HG03045 (cell line): ENCODE measurements around the gene GCKR.
"Not testable (repeated sequence)": the region's sequence is repeated elsewhere in the genome, so short reads cannot be mapped to it uniquely, and the experiment has no call there.

ENCODE experiments used
- ATAC-seq: cut with Tn5 transposase; IDR thresholded peaks from one replicate; pipeline ENCODE4 v1.9.1; 2021; ENCODE audit warnings: mild to moderate bottlenecking, moderate library complexity; ENCODE audit not compliant: unreplicated experiment

GCKR gene

GRCh38 chr2:27506587-27506986 is 9.9 kb downstream of the GCKR start:
- no peak for ATAC-seq

DNA sequence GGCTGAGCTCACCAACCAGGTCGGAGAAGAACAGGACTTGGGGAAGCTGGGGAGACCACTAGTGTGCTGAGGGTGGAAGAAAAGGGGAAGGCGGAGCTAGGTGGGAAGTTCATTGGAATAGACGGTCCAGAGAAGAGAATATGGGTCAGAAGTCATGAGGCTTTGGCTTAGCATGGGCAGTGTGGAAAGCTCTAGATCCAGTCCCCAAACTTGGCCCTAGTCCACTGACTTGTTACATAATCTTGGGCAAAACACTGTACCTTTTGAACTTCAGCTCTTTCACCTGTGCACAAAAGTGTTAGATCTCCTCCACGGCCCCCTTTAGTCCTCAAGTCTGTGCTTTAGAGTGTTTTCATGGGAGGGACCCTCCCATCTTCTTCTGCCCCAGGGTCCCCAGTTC is 10.7 kb downstream of the GCKR start:
- ATAC-seq, result no peak

GRCh38 chr2:27509326-27509725 is 12.7 kb downstream of the GCKR start:
- no peak for ATAC-seq

GRCh38 chr2:27518113-27518781 is 21.6 kb downstream of the GCKR start:
- no peak for ATAC-seq

DNA sequence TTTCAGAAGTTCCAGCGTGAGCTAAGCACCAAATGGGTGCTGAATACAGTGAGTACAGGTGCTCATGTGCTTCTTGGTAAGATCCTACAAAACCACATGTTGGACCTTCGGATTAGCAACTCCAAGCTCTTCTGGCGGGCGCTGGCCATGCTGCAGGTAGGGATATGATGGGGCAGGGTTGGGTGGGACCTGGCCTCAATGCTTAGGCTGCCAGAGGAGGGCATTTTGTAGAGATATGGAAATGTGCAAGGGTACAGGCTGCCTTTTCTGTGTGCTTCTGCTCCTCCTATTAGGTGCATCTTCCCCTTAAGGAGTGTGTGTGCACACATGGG is 22.1 kb downstream of the GCKR start:
- ATAC-seq, result no peak

DNA sequence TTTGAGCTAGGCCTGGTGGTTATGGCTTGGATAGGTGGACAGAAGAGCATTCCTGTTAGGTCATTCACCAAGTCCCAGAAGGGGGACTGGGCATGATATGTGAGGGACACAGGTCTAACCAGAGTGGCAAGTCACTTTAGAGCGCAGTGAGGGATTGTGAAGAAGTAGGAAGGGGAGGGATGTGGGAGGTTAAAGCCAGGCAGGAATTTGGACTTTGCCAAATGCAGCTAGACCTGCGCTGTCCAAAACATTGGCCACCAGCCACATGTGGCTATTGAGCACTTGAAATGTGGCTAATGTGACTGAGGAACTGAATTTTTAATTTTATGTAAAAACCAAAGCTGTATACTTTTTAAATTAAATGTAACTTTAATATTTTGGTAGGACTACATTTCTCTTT is 23.7 kb downstream of the GCKR start:
- no peak for ATAC-seq

GRCh38 chr2:27522400-27522945 is 25.8 kb downstream of the GCKR start:
- no peak for ATAC-seq

GRCh38 chr2:27527182-27527581 is 30.5 kb downstream of the GCKR start:
- no peak for ATAC-seq

- ATAC-seq, result no peak
These were observed 35.3 kb downstream of the GCKR start for GRCh38 chr2:27531983-27532382.

DNA sequence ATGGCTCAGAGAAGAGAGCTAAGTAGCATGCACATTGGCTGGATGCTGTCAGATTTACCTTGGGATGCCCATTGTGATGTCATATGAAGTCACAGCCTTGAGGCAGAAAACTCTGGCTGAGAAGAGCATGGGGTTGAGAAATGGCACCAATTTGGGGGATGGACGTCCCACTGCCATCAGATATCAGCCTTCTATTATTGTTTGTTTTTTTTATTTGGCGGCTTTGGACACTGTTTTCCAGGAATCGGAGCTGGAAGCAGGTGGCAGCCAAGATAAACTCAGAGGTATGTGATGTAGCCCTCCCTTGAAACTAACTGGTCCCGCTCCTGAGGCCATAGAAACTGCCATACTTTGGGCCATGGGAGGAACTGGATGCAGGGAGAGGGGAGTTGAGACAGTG is 40.6 kb downstream of the GCKR start:
- ATAC-seq, result no peak

- not testable (repeated sequence) for ATAC-seq
These were observed 42.3 kb downstream of the GCKR start for GRCh38 chr2:27538839-27539450.

DNA sequence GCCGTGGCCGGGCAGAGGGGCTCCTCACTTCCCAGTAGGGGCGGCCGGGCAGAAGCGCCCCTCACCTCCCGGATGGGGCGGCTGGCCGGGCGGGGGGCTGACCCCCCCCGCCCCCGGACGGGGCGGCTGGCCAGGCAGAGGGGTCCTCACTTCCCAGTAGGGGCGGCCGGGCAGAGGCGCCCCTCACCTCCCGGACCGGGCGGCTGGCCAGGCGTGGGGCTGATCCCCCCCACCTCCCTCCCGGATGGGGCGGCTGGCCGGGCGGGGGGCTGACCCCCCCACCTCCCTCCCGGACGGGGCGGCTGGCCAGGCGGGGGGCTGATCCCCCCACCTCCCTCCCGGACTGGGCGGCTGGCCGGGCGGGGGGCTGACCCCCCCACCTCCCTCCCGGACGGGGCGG is 43.0 kb downstream of the GCKR start:
- not testable (repeated sequence) for ATAC-seq

DNA sequence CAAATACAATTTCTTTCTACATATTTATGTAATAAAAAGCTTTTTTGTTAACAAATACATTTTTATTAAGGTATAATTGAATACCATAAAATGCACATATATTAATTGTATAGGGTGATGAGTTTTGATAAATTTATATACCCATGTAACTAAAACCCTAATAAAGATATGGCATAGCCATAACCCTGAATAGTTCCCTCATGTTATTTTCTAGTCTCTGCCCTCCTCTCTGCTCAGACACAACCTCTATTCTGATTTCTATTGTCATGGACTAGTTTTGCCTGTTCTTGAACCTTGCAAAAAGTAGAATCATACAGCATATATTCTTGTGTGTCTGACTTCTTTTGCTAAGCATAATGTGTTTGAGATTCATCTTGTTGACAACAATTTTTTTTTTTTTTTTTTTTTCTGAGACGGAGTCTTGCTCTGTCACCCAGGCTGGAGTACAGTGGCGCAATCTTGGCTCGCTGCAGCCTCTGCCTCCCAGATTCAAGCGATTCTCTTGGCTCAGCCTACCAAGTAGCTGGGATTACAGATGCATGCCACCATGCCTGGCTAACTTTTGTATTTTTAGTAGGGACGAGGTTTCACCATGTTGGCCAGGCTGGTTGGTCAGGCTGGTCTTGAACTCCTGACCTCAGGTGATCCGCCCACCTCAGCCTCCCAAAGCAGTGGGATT is 47.6 kb downstream of the GCKR start:
- no peak for ATAC-seq

DNA sequence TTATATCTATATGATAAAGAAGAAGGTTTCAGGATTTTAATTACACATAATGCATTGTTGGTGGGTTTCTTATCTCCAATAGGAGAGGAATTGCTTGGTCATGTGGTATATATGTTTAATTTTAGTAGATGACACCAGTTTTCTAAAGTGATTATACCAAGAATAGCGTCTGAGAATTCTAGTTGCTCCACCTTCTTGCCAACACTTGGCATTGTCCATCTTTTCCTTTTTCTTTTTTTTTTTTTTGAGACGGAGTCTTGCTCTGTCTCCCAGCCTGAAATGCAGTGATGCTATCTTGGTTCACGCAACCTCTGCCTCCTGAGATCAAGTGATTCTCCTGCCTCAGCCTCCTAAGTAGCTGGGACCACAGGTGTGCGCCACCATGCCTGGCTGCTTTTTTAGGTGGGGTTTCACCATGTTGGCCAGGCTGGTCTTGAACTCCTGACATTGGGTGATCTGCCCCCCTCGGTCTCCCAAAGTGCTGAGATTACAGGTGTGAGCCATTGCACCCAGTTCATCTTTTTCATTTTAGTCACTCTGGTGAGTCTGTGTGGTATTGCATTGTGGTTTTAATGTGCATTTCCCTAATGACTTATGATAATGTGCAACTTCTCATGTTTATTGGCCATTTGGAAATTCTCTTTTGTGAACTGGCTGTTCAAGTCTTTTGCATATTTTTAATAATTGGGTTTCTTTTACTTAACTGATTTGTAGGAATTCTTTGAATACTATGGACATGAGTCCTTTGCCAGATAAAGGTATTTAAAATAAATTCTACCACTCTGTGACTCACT is 48.9 kb downstream of the GCKR start:
- ATAC-seq, result no peak

DNA sequence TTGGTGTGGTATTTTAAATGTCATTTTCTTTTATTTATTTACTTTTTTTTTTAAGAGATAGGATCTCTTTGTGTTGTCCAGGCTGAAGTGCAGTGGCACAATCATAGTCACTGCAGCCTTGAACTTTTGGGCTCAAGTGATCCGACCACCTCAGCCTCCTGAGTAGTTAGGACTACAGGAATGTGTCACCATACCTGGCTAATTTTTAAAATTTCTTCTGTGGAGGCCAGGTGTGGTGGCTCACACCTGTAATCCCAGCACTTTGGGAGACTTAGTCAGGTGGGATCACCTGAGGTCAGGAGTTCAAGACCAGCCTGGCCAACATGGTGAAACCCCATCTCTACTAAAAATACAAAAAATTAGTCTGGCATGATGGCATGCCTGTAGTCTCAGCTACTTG is 52.7 kb downstream of the GCKR start:
- no peak for ATAC-seq

DNA sequence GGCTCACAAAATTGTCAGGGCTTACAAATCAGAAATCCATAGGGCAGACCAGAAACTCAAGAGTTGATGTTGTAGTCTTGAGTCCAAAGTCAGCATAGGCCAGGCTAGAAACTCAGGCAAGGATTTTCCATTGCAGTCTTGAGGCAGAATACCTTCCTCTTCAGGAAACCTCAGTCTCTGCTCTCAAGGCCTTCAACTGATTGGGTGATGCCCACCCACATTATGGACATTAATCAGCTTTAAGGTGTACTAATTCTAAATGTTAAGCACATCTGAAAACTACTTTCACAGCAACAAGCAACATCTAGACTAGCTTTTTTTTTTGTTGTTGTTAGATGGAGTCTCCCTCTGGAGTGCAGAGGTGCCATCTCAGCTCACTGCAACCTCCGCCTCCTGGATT is 54.9 kb downstream of the GCKR start:
- no peak for ATAC-seq

DNA sequence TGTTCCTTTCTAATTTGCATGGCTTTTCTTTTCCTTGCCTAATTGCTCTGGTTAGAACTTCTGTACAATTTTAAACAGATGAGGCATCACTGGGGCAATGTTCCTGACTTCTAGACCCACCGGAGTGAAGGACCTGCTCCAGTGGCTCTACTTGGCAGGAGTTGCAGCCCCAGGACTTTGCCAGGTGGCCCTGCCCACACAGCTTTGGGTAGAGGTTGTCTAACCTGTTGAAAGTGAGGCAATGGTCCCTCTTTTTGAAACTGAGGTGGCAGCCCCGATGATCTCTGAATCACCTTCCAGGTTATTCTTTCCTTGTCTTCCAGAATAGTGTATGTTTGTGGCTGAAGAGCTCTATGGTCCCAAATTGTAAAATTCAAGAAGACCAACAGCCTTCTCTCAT is 56.3 kb downstream of the GCKR start:
- no peak for ATAC-seq

DNA sequence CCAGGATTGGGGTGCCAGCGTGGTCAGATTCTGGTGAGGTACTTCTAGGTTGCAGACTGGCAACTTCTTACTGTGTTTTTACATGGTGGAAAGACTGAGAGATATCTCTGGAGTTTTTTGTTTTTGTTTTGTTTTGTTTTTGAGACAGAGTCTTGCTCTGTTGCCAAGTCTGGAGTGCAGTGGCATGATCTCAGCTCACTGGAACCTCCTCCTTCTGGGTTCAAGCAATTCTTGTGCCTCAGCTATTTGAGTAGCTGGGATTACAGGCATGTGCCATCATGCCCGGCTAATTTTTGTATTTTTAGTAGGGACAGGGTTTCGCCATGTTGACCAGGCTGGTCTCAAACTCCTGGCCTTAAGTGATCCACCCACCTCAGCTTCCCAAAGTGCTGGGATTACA is 57.8 kb downstream of the GCKR start:
- ATAC-seq, result not testable (repeated sequence)

GRCh38 chr2:27559228-27559627 is 62.6 kb downstream of the GCKR start:
- ATAC-seq, result no peak

DNA sequence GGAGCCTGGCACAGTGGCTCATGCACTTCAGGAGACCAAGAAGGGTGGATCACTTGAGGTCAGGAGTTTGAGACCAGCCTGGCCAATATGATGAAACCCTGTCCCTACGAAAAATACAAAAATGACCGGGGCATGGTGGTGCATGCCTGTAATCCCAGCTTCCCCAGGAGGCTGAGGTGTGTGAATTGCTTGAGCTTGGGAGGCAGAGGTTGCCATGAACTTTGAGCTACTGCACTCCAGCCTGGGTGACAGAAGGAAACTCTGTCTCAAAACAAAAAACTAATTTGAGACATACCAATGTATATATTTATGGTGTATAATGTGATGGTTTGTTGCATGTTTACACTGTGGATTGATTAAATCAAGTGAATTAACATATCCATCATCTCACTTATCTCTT is 64.4 kb downstream of the GCKR start:
- ATAC-seq, result no peak

- ATAC-seq, result no peak
These were observed 70.0 kb downstream of the GCKR start for GRCh38 chr2:27566628-27567027.
